D721Med (cell line): ENCODE measurements around the gene LILRA1.
"Not testable (repeated sequence)": the region's sequence is repeated elsewhere in the genome, so short reads cannot be mapped to it uniquely, and the experiment has no call there.

Experiments used
- DNase-seq: peaks from one replicate; pipeline ENCODE4 v3.0.0; 2011; ENCODE audit warnings: low spot score; ENCODE audit not compliant: insufficient read length
- FAIRE-seq: peaks from 2 replicates; lab custom pipeline; 2011; peaks lifted over from hg19 to GRCh38; lab: Jason Lieb, UNC
- TF ChIP-seq, protein P1 (sequence below): IDR thresholded peaks from 2 replicates; pipeline ENCODE4 v1.5.1; 2012; ENCODE audit warnings: mild to moderate bottlenecking, control low read depth; ENCODE audit not compliant: insufficient read depth; ENCODE audit errors: missing control alignments

Gene LILRA1

DNA sequence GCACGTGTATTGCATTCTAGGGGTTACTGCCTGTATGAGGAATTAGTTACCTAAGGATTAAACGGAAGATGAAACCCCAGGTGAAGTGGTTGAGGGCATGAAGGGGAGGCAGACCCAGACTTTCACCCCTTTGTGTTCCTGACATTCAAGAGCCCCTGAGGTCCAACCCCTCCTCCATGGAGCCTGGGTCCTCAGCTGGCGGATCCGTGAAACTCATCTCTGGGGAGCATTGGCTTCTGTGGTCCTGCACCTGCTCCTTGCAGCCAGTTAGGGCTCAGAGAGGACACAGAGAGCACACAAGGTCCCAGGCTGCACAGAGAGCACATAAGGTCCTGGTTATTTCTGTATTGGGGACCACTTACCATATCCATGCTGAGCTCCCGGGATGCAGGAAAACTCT is 7.0 kb upstream of the LILRA1 start:
- TF ChIP-seq, protein P1, sequence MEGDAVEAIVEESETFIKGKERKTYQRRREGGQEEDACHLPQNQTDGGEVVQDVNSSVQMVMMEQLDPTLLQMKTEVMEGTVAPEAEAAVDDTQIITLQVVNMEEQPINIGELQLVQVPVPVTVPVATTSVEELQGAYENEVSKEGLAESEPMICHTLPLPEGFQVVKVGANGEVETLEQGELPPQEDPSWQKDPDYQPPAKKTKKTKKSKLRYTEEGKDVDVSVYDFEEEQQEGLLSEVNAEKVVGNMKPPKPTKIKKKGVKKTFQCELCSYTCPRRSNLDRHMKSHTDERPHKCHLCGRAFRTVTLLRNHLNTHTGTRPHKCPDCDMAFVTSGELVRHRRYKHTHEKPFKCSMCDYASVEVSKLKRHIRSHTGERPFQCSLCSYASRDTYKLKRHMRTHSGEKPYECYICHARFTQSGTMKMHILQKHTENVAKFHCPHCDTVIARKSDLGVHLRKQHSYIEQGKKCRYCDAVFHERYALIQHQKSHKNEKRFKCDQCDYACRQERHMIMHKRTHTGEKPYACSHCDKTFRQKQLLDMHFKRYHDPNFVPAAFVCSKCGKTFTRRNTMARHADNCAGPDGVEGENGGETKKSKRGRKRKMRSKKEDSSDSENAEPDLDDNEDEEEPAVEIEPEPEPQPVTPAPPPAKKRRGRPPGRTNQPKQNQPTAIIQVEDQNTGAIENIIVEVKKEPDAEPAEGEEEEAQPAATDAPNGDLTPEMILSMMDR: no peak
- no peak for FAIRE-seq
- no peak for DNase-seq

DNA sequence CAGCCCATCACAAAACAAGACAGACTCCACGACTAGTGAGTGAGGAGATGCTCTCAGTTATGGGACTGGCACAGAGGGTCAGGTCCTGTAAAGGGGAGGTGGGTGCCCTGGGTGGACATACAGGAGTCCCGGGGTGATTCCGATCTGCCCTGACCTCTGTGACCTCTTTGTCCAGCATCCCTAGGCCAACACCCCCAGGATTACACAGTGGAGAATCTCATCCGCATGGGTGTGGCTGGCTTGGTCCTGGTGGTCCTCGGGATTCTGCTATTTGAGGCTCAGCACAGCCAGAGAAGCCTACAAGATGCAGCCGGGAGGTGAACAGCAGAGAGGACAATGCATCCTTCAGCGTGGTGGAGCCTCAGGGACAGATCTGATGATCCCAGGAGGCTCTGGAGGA is 6.4 kb upstream of the LILRA1 start:
- TF ChIP-seq, protein P1: no peak
- no peak for FAIRE-seq
- DNase-seq: no peak

DNA sequence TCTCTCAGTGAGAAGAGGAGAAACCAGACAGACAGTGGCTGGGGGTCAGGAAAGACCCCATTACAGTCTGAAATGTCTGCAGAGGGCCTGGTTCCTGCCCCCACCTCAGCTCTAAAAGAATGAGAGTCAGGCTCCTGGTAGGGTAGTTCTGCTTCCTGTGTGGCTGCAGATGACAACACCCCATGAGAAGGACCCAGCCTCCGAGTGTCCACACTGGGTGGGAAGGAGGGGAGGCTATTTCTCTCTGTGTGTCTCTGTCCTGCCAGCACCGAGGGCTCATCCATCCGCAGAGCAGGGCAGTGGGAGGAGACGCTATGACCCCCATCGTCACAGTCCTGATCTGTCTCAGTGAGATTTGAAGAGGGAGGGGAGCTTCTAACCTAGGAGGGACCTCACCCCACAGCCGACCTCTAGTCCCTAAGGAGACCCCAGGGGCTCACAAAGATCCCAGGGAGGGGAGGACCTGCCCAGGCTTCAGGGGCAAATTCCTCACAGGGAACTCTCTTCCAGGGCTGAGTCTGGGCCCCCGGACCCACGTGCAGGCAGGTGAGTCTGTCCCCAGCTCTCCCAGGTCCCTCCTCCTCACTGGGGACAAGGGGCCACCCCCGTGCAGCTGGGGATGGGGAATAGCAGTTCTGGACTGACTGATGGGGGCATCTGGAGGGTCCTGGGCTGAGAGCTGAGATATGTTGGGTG is 647 bp downstream of the LILRA1 start:
- DNase-seq, FAIRE-seq: not testable (repeated sequence)

DNA sequence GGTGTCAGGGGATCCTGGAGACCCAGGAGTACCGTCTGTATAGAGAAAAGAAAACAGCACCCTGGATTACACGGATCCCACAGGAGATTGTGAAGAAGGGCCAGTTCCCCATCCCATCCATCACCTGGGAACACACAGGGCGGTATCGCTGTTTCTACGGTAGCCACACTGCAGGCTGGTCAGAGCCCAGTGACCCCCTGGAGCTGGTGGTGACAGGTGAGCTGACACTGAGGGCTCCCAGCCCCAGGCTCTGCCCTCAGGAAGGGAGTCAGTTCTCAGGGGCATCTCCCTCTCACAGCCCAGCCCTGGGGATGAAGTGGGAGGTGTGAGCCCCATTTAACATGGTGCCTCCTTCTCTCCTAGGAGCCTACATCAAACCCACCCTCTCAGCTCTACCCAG is 1.3 kb downstream of the LILRA1 start:
- no peak for FAIRE-seq
- TF ChIP-seq, protein P1: no peak

DNA sequence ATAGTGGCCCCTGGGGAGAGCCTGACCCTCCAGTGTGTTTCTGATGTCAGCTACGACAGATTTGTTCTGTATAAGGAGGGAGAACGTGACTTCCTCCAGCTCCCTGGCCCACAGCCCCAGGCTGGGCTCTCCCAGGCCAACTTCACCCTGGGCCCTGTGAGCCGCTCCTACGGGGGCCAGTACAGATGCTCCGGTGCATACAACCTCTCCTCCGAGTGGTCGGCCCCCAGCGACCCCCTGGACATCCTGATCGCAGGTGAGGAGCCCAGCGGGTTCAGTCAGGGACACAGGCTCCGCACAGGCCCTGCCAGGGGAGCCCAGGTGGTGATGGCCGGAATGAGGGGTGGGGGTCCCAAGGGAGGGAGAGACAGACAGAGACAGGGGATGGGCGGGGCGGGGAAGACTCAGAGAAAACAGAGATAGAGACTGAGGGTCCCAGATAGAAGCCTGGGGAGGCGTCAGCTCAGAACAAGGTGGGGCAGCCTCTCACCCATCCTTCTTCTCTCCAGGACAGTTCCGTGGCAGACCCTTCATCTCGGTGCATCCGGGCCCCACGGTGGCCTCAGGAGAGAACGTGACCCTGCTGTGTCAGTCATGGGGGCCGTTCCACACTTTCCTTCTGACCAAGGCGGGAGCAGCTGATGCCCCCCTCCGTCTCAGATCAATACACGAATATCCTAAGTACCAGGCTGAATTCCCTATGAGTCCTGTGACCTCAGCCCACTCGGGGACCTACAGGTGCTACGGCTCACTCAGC is 2.4 kb downstream of the LILRA1 start:
- not testable (repeated sequence) for FAIRE-seq, DNase-seq

More for the DNA sequence above, 1.3 kb downstream of the LILRA1 start:
- no peak for DNase-seq

DNA sequence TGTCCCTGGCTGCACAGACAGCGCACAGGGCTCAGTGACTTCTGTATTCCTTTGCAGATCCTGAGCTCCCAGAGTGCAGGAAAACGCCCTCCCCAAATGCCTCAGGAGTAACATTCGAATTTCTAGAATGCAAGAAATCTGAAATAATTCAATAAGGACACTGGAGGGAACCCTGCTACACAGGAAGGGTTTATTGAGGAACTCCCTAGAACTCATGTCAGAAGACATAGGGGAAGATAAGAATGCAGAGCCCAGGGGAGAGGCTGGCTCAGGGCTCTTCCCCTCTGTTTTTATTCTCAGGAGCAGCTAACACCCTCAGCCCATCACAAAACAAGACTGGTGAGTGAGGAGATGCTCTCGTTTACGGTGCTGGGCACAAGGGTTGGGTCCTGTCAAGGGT is 6.8 kb downstream of the LILRA1 start:
- DNase-seq: no peak
- no peak for FAIRE-seq
- TF ChIP-seq, protein P1: no peak

DNA sequence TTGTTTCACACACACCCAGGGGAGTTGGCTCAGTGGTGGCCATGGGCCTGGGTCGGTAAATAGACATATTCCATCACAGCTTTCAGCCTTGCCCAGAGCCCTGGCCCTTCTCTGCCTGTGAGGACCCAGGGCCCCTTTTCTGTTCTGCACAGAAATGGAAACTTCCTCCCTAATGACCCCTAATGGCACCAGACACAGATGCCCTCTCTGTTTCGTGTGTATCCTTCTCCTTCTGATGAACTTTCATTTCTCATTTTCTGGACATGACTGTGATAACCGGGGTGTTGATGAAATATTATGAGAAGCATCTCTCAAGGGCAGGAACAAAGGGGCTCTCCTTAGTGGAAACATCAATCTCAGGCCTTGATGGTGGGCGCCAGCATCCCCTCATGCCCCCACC is 12.8 kb downstream of the LILRA1 start:
- TF ChIP-seq, protein P1: no peak
- no peak for FAIRE-seq
- DNase-seq: no peak
